ENCODE results near the gene ARHGEF39. TPM values are rescaled to one million over a fixed set of nuclear protein-coding genes. Genes with fewer than 3 reads are reported as not detected.

The ARHGEF39 gene
- total and polyA plus RNA-seq, 10 of the 15 experiments (the other 5 are each of a cell fraction or from before 2014, with no cell fraction given), result 2.0 to 28.9 (median 13.2) TPM

DNA sequence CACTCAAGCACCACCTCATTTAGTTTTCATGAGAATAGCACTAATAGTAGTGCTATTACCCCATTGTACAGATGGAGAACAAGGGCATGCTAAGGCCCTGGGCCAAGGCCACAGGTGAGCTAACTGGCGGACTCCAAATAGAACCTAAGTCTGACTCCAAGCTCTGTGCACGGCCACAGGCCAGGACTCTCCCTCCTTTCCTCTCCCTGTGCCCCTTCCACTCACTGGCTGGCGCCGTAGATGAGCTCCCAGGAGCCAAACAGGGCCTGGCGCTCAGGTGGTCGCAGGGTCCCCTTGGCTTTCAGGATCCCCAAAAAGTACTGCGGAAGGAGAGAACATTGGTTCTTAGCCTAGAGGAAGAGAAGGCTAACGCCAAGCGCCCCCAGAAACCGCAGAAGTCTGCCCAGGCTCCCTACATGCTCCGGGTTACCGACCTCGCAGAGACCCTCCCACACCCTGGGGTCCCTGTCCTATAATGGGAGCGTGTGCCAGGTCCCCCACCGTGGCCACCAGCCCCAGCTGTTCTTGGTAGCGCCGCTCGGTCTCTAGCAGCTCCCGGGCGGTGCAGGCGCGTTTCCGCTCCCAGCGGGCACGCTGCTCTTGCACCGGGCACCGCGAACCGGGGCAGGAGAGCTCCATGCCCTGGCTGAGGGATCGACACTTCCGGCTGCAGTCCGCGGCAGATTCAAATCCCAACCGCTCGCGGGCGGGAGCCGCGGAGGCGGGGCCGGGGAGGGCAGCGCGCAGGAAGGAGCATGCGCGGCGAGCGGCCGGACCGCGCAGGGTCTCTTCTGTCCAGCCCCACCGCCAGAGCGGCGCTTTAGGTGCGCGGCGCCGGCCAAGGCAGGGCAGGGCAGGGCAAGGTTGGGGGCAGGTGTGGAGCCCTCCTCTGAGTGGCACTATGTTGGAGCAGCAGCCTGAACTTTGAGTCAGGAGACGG is at the start of gene ARHGEF39 (continued):
- no peak for TF ChIP-seq ZNF274 (IDR thresholded peaks at IDR 0.05; ENCODE audit: insufficient read depth, insufficient read length)
- TF ChIP-seq, protein P1, sequence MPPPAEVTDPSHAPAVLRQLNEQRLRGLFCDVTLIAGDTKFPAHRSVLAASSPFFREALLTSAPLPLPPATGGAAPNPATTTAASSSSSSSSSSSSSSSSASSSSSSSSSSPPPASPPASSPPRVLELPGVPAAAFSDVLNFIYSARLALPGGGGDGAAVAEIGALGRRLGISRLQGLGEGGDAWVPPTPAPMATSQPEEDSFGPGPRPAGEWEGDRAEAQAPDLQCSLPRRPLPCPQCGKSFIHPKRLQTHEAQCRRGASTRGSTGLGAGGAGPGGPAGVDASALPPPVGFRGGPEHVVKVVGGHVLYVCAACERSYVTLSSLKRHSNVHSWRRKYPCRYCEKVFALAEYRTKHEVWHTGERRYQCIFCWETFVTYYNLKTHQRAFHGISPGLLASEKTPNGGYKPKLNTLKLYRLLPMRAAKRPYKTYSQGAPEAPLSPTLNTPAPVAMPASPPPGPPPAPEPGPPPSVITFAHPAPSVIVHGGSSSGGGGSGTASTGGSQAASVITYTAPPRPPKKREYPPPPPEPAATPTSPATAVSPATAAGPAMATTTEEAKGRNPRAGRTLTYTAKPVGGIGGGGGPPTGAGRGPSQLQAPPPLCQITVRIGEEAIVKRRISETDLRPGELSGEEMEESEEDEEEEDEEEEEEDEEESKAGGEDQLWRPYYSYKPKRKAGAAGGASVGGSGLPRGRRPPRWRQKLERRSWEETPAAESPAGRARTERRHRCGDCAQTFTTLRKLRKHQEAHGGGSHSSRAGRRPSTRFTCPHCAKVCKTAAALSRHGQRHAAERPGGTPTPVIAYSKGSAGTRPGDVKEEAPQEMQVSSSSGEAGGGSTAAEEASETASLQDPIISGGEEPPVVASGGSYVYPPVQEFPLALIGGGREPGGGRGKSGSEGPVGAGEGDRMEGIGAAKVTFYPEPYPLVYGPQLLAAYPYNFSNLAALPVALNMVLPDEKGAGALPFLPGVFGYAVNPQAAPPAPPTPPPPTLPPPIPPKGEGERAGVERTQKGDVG (CRISPR knock-in tag; IDR thresholded peaks at IDR 0.05), result no peak
- TF ChIP-seq, protein P2, sequence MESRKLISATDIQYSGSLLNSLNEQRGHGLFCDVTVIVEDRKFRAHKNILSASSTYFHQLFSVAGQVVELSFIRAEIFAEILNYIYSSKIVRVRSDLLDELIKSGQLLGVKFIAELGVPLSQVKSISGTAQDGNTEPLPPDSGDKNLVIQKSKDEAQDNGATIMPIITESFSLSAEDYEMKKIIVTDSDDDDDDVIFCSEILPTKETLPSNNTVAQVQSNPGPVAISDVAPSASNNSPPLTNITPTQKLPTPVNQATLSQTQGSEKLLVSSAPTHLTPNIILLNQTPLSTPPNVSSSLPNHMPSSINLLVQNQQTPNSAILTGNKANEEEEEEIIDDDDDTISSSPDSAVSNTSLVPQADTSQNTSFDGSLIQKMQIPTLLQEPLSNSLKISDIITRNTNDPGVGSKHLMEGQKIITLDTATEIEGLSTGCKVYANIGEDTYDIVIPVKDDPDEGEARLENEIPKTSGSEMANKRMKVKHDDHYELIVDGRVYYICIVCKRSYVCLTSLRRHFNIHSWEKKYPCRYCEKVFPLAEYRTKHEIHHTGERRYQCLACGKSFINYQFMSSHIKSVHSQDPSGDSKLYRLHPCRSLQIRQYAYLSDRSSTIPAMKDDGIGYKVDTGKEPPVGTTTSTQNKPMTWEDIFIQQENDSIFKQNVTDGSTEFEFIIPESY (IDR thresholded peaks at IDR 0.05), result no peak
- TF ChIP-seq TCF12 (IDR thresholded peaks at IDR 0.05; ENCODE audit: low read depth, low read length), result peak; percentile 51; the same call in 1 of the 2 replicates
- TF ChIP-seq RELA (IDR thresholded peaks at IDR 0.05; ENCODE audit: borderline replicate concordance, partially characterized antibody), result no peak
- TF ChIP-seq TARDBP (IDR thresholded peaks at IDR 0.05; ENCODE audit: borderline replicate concordance), result no peak
- no peak for TF ChIP-seq NFYB (IDR thresholded peaks at IDR 0.05; ENCODE audit: insufficient read depth, low read depth, low read length)
- TF ChIP-seq, protein P3, sequence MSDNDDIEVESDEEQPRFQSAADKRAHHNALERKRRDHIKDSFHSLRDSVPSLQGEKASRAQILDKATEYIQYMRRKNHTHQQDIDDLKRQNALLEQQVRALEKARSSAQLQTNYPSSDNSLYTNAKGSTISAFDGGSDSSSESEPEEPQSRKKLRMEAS (IDR thresholded peaks at IDR 0.05; ENCODE audit: low read depth, low read length), result peak; percentile 76
- TF ChIP-seq SPI1 (IDR thresholded peaks at IDR 0.05; ENCODE audit: borderline replicate concordance, insufficient read depth, low read depth, low read length), result no peak
- TF ChIP-seq SRF (IDR thresholded peaks at IDR 0.05; ENCODE audit: low read depth in 2 of 2, low read length in 2 of 2), result no peak
- peak in 1 of 2 experiments; percentile 29; a peak in 1 of 3 replicates for TF ChIP-seq EGR1 (IDR thresholded peaks at IDR 0.05; ENCODE audit: borderline replicate concordance in 1 of 2, low read depth in 2 of 2, low read length in 2 of 2)
- no peak for TF ChIP-seq SIX5 (IDR thresholded peaks at IDR 0.05; ENCODE audit: low read depth, low read length, severe bottlenecking)
- TF ChIP-seq DPF2 (IDR thresholded peaks at IDR 0.05), result peak; percentile 58; the same call in 1 of the 2 replicates
- TF ChIP-seq, protein P4, sequence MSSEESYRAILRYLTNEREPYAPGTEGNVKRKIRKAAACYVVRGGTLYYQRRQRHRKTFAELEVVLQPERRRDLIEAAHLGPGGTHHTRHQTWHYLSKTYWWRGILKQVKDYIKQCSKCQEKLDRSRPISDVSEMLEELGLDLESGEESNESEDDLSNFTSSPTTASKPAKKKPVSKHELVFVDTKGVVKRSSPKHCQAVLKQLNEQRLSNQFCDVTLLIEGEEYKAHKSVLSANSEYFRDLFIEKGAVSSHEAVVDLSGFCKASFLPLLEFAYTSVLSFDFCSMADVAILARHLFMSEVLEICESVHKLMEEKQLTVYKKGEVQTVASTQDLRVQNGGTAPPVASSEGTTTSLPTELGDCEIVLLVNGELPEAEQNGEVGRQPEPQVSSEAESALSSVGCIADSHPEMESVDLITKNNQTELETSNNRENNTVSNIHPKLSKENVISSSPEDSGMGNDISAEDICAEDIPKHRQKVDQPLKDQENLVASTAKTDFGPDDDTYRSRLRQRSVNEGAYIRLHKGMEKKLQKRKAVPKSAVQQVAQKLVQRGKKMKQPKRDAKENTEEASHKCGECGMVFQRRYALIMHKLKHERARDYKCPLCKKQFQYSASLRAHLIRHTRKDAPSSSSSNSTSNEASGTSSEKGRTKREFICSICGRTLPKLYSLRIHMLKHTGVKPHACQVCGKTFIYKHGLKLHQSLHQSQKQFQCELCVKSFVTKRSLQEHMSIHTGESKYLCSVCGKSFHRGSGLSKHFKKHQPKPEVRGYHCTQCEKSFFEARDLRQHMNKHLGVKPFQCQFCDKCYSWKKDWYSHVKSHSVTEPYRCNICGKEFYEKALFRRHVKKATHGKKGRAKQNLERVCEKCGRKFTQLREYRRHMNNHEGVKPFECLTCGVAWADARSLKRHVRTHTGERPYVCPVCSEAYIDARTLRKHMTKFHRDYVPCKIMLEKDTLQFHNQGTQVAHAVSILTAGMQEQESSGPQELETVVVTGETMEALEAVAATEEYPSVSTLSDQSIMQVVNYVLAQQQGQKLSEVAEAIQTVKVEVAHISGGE (CRISPR knock-in tag; IDR thresholded peaks at IDR 0.05), result no peak
- TF ChIP-seq, protein P5, sequence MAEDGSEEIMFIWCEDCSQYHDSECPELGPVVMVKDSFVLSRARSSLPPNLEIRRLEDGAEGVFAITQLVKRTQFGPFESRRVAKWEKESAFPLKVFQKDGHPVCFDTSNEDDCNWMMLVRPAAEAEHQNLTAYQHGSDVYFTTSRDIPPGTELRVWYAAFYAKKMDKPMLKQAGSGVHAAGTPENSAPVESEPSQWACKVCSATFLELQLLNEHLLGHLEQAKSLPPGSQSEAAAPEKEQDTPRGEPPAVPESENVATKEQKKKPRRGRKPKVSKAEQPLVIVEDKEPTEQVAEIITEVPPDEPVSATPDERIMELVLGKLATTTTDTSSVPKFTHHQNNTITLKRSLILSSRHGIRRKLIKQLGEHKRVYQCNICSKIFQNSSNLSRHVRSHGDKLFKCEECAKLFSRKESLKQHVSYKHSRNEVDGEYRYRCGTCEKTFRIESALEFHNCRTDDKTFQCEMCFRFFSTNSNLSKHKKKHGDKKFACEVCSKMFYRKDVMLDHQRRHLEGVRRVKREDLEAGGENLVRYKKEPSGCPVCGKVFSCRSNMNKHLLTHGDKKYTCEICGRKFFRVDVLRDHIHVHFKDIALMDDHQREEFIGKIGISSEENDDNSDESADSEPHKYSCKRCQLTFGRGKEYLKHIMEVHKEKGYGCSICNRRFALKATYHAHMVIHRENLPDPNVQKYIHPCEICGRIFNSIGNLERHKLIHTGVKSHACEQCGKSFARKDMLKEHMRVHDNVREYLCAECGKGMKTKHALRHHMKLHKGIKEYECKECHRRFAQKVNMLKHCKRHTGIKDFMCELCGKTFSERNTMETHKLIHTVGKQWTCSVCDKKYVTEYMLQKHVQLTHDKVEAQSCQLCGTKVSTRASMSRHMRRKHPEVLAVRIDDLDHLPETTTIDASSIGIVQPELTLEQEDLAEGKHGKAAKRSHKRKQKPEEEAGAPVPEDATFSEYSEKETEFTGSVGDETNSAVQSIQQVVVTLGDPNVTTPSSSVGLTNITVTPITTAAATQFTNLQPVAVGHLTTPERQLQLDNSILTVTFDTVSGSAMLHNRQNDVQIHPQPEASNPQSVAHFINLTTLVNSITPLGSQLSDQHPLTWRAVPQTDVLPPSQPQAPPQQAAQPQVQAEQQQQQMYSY (CRISPR knock-in tag; IDR thresholded peaks at IDR 0.05), result no peak
